Endothelial cell of umbilical vein (primary cell): ENCODE results near the gene ZNF829. TPM values are rescaled to one million over a fixed set of nuclear protein-coding genes. Genes with fewer than 3 reads are reported as not detected.

Source experiments
- BruUV-seq: library from RNA; stranded (reverse); fragments of 400-500 nt; replicated peaks from 2 replicates; lab custom pipeline; 2021; lab: Mats Ljungman, UMichigan
- CTCF ChIA-PET: fragments of 300-600, 350-600 bp; sonication (Branson Sonifier 250); formaldehyde crosslinking; loops from one replicate; lab custom pipeline; 2021; ENCODE audit warnings: antibody characterized with exemption, inconsistent platforms; lab: Charles Lee
- POLR2A ChIA-PET: fragments of 300-600, 350-600 bp; sonication (Branson Sonifier 250); formaldehyde crosslinking; loops from one replicate; lab custom pipeline; 2021; ENCODE audit warnings: antibody characterized with exemption, inconsistent platforms; lab: Charles Lee
- DNase-seq: peaks from one replicate; pipeline ENCODE4 v3.0.0-alpha.2; 2011; ENCODE audit warnings: low read depth, low spot score
- FAIRE-seq: peaks from 2 replicates; lab custom pipeline; 2011; peaks lifted over from hg19 to GRCh38; lab: Jason Lieb, UNC
- H2AFZ ChIP-seq: 2 replicates; pipeline ENCODE4 v1.6.0; 2012; ENCODE audit warnings: low read depth, low read length, control low read depth, inconsistent platforms
- H3K27ac ChIP-seq: 2 replicates; pipeline ENCODE4 v1.5.1; 2011; ENCODE audit warnings: low read depth, mild to moderate bottlenecking, control low read depth, low read length, moderate library complexity; ENCODE audit not compliant: insufficient read depth
- H3K27me3 ChIP-seq, 2 experiments: 2 replicates each; pipeline versions ENCODE4 v1.6.0 to v1.6.1; 2011; ENCODE audit warnings: low read length in 2 of 2, mixed read lengths in 1 of 2; ENCODE audit not compliant: control insufficient read depth in 2 of 2, insufficient read depth in 2 of 2
- H3K36me3 ChIP-seq, 2 experiments: 2 replicates in 1 of 2; 3 replicates in 1 of 2; pipeline ENCODE4 v1.5.1; 2011; ENCODE audit warnings: low read length in 2 of 2, mild to moderate bottlenecking in 1 of 2, moderate library complexity in 1 of 2; ENCODE audit not compliant: control insufficient read depth in 2 of 2, insufficient read depth in 2 of 2; ENCODE audit errors: extremely low read depth in 1 of 2
- H3K4me1 ChIP-seq: 3 replicates; pipeline ENCODE4 v1.5.1; 2011; ENCODE audit warnings: mild to moderate bottlenecking, low read length; ENCODE audit not compliant: control insufficient read depth, insufficient read depth; ENCODE audit errors: extremely low read depth
- H3K4me2 ChIP-seq: 2 replicates; pipeline ENCODE4 v1.6.1; 2011; ENCODE audit warnings: low read length, control low read depth, mixed read lengths; ENCODE audit not compliant: insufficient read depth
- H3K4me3 ChIP-seq, 3 experiments: fragments of 200-600 bp in 1 of 3; sonication (generic), shearing (Covaris generic) in 1 of 3; replicated peaks in 1 of 3; 2 replicates each; pipeline ENCODE4 v1.5.1; 2011 to 2016; ENCODE audit warnings: control low read depth in 3 of 3, low read length in 3 of 3, mild to moderate bottlenecking in 2 of 3, inconsistent platforms in 1 of 3, low read depth in 1 of 3, moderate library complexity in 1 of 3; ENCODE audit not compliant: insufficient read depth in 1 of 3
- H3K79me2 ChIP-seq: 2 replicates; pipeline ENCODE4 v1.6.0; 2012; ENCODE audit warnings: low read length, inconsistent platforms; ENCODE audit not compliant: control insufficient read depth, insufficient read depth
- H3K9ac ChIP-seq: replicated peaks from 2 replicates; pipeline ENCODE3; 2011; ENCODE audit warnings: low read length, control low read depth; ENCODE audit not compliant: insufficient read depth; ENCODE audit errors: extremely low read depth
- H3K9me1 ChIP-seq: replicated peaks from 3 replicates; pipeline ENCODE4 v1.6.0; 2011; ENCODE audit warnings: mild to moderate bottlenecking, low read length; ENCODE audit not compliant: control insufficient read depth, insufficient read depth; ENCODE audit errors: extremely low read depth
- H3K9me3 ChIP-seq: replicated peaks from 2 replicates; pipeline ENCODE4 v1.5.1; 2012; ENCODE audit warnings: low read length, inconsistent platforms; ENCODE audit not compliant: control insufficient read depth, insufficient read depth
- H4K20me1 ChIP-seq: replicated peaks from 2 replicates; pipeline ENCODE3; 2011; ENCODE audit warnings: mild to moderate bottlenecking, low read length; ENCODE audit not compliant: control insufficient read depth, insufficient read depth; ENCODE audit errors: extremely low read depth
- CTCF ChIP-seq, 2 donors: IDR thresholded peaks; 1 replicate in 1 of 2; 2 replicates in 1 of 2; pipeline ENCODE4 v1.5.1; 2011; ENCODE audit warnings: low read length in 2 of 2, mild to moderate bottlenecking in 2 of 2, moderate library complexity in 2 of 2, control low read depth in 1 of 2, inconsistent platforms in 1 of 2, low read depth in 1 of 2; ENCODE audit not compliant: insufficient read depth in 1 of 2; ENCODE audit errors: extremely low read depth in 1 of 2
- EZH2 ChIP-seq: IDR thresholded peaks from 2 replicates; pipeline ENCODE4 v1.6.1; 2012; ENCODE audit warnings: borderline replicate concordance, low read depth, mild to moderate bottlenecking, moderate library complexity, low read length, inconsistent platforms; ENCODE audit not compliant: severe bottlenecking
- FOS ChIP-seq: IDR thresholded peaks from 2 replicates; pipeline ENCODE4 v1.6.1; 2011; ENCODE audit warnings: mild to moderate bottlenecking, low read length, moderate library complexity, borderline replicate concordance; ENCODE audit not compliant: insufficient read depth
- GATA2 ChIP-seq: IDR thresholded peaks from 2 replicates; pipeline ENCODE4 v1.7.0; 2011; ENCODE audit warnings: low read depth, mild to moderate bottlenecking, moderate library complexity, mixed read lengths, low read length; ENCODE audit not compliant: insufficient read length, insufficient read depth
- JUN ChIP-seq: IDR thresholded peaks from 2 replicates; pipeline ENCODE4 v1.6.1; 2011; ENCODE audit warnings: borderline replicate concordance, low read depth; ENCODE audit not compliant: insufficient read length, insufficient read depth
- MYC ChIP-seq: IDR thresholded peaks from one replicate; pipeline ENCODE4 v1.6.1; 2011; ENCODE audit warnings: mild to moderate bottlenecking, low read depth, low read length
- POLR2A ChIP-seq: IDR thresholded peaks from 2 replicates; pipeline ENCODE4 v1.6.1; 2012; ENCODE audit warnings: low read depth, mild to moderate bottlenecking, control low read depth, low read length
- POLR2AphosphoS5 ChIP-seq: IDR thresholded peaks from 2 replicates; pipeline ENCODE4 v1.6.1; 2012; ENCODE audit warnings: low read depth, mild to moderate bottlenecking, control low read depth, low read length, moderate library complexity; ENCODE audit not compliant: insufficient read depth
- dilution Hi-C: fragments of 300-500 bp; cut with MboI; formaldehyde crosslinking; loops from one replicate; pipeline ENCODE4 v1.15.0; 2019; ENCODE audit warnings: low sequenced_read_pairs; ENCODE audit not compliant: extremely low pct_ligation_motif_present
- intact Hi-C: fragments of 100-400 bp; cut with micrococcal nuclease; formaldehyde crosslinking; loops from one replicate; pipeline ENCODE4 v1.10.0; 2022
- polyA plus RNA-seq, 4 experiments: library from polyadenylated mRNA; depleted of rRNA in 3 of 4; stranded (reverse) in 3 of 4; unstranded in 1 of 4; fragments of >200 nt; gene quantifications; 2 replicates each; pipeline versions ENCODE4 v1.2.1 to v1.2.3, GENCODE V29; 2011 to 2012; ENCODE audit warnings: missing spikeins in 1 of 4
- total RNA-seq: library from RNA; stranded (reverse); gene quantifications from 2 replicates; pipeline ENCODE4 v1.2.3, GENCODE V29; 2021
- TF ChIP-seq, protein P1 (sequence below): IDR thresholded peaks from 2 replicates; pipeline ENCODE4 v1.6.1; 2011; ENCODE audit not compliant: insufficient read depth, insufficient read length

Gene ZNF829
- total and polyA plus RNA-seq, 2 donors (not counting 3 experiments of a cell fraction or from before 2014, with no cell fraction given): 0.47 to 1.3 TPM

DNA sequence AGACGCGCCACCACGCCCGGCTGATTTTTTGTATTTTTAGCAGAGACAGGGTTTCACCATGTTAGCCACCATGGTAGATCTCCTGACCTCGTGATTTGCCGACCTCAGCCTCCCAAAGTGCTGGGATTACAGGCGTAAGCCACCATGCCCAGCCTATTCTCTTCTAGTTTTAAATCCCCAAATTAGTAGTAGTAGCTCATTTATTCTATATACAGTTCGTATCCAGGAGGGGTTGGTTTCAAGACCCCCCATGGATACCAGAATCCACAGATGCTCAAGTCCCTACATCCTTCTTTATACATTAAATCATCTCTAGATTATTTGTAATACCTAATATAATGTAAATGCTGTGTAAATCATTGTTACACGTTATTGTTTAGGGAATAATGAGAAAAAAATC is 2.0 kb upstream of the ZNF829 start:
- intact Hi-C loops (loop anchor here (5.0 kb wide), 2 partner anchors 414 to 856 kb away; a partner anchor contains a TSS), dilution Hi-C loops (no loop called here)
- H3K9me3 ChIP-seq: no peaks in the 10 kb centered on the region
- H3K9me1 ChIP-seq: no peaks in the 10 kb centered on the region
- no peak overlapping the region for H3K4me3 ChIP-seq
- ChIA-PET CTCF (no interaction called here), POLR2A (no interaction called here)
- no peaks in the 10 kb centered on the region for H3K4me1 ChIP-seq
- no peak overlapping the region for H3K4me2 ChIP-seq
- H4K20me1 ChIP-seq: no peaks in the 10 kb centered on the region
- no peaks in the 10 kb centered on the region for H3K79me2 ChIP-seq
- no peak for FAIRE-seq
- DNase-seq: no peak
- H3K27me3 ChIP-seq: no peaks in the 10 kb centered on the region
- no TSS peak for BruUV-seq
- no peak overlapping the region for H3K9ac ChIP-seq
- no peaks in the 10 kb centered on the region for H3K36me3 ChIP-seq
- TF ChIP-seq CTCF (IDR thresholded peaks at IDR 0.05; ENCODE audit: extremely low read depth in 1 of 2, insufficient read depth in 1 of 2, low read depth in 1 of 2, low read length in 2 of 2) (no peak), POLR2A (no peak), MYC (no peak), POLR2AphosphoS5 (no peak), GATA2 (no peak), EZH2 (no peak), JUN (no peak), FOS (no peak)
- TF ChIP-seq, protein P1, sequence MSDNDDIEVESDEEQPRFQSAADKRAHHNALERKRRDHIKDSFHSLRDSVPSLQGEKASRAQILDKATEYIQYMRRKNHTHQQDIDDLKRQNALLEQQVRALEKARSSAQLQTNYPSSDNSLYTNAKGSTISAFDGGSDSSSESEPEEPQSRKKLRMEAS: no peak
- no peak overlapping the region for H2AFZ ChIP-seq
- H3K27ac ChIP-seq: no peak overlapping the region
